Measurements from ENCODE around the gene TMX2.

TMX2 gene

GRCh38 chr11:57674251-57674650 is 38.1 kb upstream of the TMX2 start:
- Histone ChIP-seq H3K9me2 (replicated peaks; ENCODE audit: low read depth, low read length) (no peaks in the 10 kb centered on the region), H3K27me3 (ENCODE audit: insufficient read depth, low read length, poor library complexity, severe bottlenecking) (no peaks in the 10 kb centered on the region), H3K4me3 (ENCODE audit: low read length, poor library complexity, severe bottlenecking) (peak overlapping the region; percentile 40), H3K4me1 (ENCODE audit: insufficient read depth, low read length, poor library complexity, severe bottlenecking) (peaks cover 67% of the 10 kb centered on the region), H3K36me3 (ENCODE audit: insufficient read depth, low read length) (peaks cover 34% of the 10 kb centered on the region; the same call in 1 of the 2 replicates), H2AFZ (ENCODE audit: low read length) (no peak overlapping the region), H3K9me3 (ENCODE audit: insufficient read depth, low read depth, low read length) (no peaks in the 10 kb centered on the region), H3K4me2 (ENCODE audit: low read depth, low read length, poor library complexity, severe bottlenecking) (peak overlapping the region; percentile 99), H3K9ac (ENCODE audit: low read depth, low read length, poor library complexity, severe bottlenecking) (peak overlapping the region; percentile 28), H4K20me1 (ENCODE audit: insufficient read depth, low read length, poor library complexity, severe bottlenecking) (peaks cover 75% of the 10 kb centered on the region), H3K79me2 (ENCODE audit: insufficient read depth, low read length) (peaks cover 91% of the 10 kb centered on the region), H3F3A (ENCODE audit: low read depth) (no peaks in the 10 kb centered on the region)
- TF ChIP-seq EZH2phosphoT487 (IDR thresholded peaks at IDR 0.05; ENCODE audit: borderline replicate concordance), result no peak
- TF ChIP-seq, protein P1, sequence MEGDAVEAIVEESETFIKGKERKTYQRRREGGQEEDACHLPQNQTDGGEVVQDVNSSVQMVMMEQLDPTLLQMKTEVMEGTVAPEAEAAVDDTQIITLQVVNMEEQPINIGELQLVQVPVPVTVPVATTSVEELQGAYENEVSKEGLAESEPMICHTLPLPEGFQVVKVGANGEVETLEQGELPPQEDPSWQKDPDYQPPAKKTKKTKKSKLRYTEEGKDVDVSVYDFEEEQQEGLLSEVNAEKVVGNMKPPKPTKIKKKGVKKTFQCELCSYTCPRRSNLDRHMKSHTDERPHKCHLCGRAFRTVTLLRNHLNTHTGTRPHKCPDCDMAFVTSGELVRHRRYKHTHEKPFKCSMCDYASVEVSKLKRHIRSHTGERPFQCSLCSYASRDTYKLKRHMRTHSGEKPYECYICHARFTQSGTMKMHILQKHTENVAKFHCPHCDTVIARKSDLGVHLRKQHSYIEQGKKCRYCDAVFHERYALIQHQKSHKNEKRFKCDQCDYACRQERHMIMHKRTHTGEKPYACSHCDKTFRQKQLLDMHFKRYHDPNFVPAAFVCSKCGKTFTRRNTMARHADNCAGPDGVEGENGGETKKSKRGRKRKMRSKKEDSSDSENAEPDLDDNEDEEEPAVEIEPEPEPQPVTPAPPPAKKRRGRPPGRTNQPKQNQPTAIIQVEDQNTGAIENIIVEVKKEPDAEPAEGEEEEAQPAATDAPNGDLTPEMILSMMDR (conservative IDR thresholded peaks at IDR 0.05; ENCODE audit: low read length), result no peak

GRCh38 chr11:57675176-57675941 is 37.0 kb upstream of the TMX2 start:
- no peak overlapping the region for H2AFZ ChIP-seq (ENCODE audit: low read length)
- no peaks in the 10 kb centered on the region for H3K9me3 ChIP-seq (ENCODE audit: insufficient read depth, low read depth, low read length)
- no peak for TF ChIP-seq EZH2phosphoT487 (IDR thresholded peaks at IDR 0.05; ENCODE audit: borderline replicate concordance)
- TF ChIP-seq, protein P1 (conservative IDR thresholded peaks at IDR 0.05; ENCODE audit: low read length), result peak; percentile 31
- H3K9me2 ChIP-seq (replicated peaks; ENCODE audit: low read depth, low read length), result no peaks in the 10 kb centered on the region
- H4K20me1 ChIP-seq (ENCODE audit: insufficient read depth, low read length, poor library complexity, severe bottlenecking), result peaks cover 73% of the 10 kb centered on the region
- H3K79me2 ChIP-seq (ENCODE audit: insufficient read depth, low read length), result peaks cover 91% of the 10 kb centered on the region
- peaks cover 62% of the 10 kb centered on the region for H3K4me1 ChIP-seq (ENCODE audit: insufficient read depth, low read length, poor library complexity, severe bottlenecking)
- H3K36me3 ChIP-seq (ENCODE audit: insufficient read depth, low read length), result peaks cover 41% of the 10 kb centered on the region; the same call in 1 of the 2 replicates
- H3K27me3 ChIP-seq (ENCODE audit: insufficient read depth, low read length, poor library complexity, severe bottlenecking), result no peaks in the 10 kb centered on the region
- H3K4me2 ChIP-seq (ENCODE audit: low read depth, low read length, poor library complexity, severe bottlenecking), result peak overlapping the region; percentile 99
- no peaks in the 10 kb centered on the region for H3F3A ChIP-seq (ENCODE audit: low read depth)
- H3K4me3 ChIP-seq (ENCODE audit: low read length, poor library complexity, severe bottlenecking), result peak overlapping the region; percentile 40
- peak overlapping the region; percentile 28 for H3K9ac ChIP-seq (ENCODE audit: low read depth, low read length, poor library complexity, severe bottlenecking)

DNA sequence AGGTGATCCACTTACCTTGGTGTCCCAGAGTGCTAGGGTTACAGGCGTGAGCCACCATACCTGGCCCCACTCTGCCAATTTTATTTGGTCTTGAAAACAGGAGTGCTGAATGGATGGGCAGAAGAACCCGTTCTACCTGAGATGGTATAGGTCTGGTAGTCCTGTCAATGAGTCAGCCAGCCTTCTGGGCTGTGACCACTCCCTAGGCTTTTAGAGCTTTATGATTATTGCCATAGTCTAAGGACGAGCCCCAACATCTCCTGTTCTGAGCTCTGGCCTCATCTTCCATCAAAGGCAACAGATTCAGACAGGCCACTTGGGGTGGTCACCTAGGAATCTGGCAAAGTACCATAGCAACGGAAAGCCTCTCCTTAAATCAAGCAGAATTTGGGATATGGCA is 33.0 kb upstream of the TMX2 start:
- Histone ChIP-seq H3K9me3 (ENCODE audit: insufficient read depth, low read depth, low read length) (no peaks in the 10 kb centered on the region), H3K79me2 (ENCODE audit: insufficient read depth, low read length) (peaks cover 69% of the 10 kb centered on the region), H3K4me1 (ENCODE audit: insufficient read depth, low read length, poor library complexity, severe bottlenecking) (peaks cover 25% of the 10 kb centered on the region), H3F3A (ENCODE audit: low read depth) (no peaks in the 10 kb centered on the region), H3K9me2 (replicated peaks; ENCODE audit: low read depth, low read length) (no peaks in the 10 kb centered on the region), H4K20me1 (ENCODE audit: insufficient read depth, low read length, poor library complexity, severe bottlenecking) (peaks cover 57% of the 10 kb centered on the region), H3K36me3 (ENCODE audit: insufficient read depth, low read length) (peaks cover 56% of the 10 kb centered on the region; the same call in 1 of the 2 replicates), H3K9ac (ENCODE audit: low read depth, low read length, poor library complexity, severe bottlenecking) (no peak overlapping the region), H3K4me3 (ENCODE audit: low read length, poor library complexity, severe bottlenecking) (no peak overlapping the region), H3K4me2 (ENCODE audit: low read depth, low read length, poor library complexity, severe bottlenecking) (peak overlapping the region; percentile 35), H3K27me3 (ENCODE audit: insufficient read depth, low read length, poor library complexity, severe bottlenecking) (no peaks in the 10 kb centered on the region), H2AFZ (ENCODE audit: low read length) (no peak overlapping the region)
- TF ChIP-seq, protein P1 (conservative IDR thresholded peaks at IDR 0.05; ENCODE audit: low read length), result no peak
- no peak for TF ChIP-seq EZH2phosphoT487 (IDR thresholded peaks at IDR 0.05; ENCODE audit: borderline replicate concordance)
